Esophagus muscularis mucosa (tissue), 4 donors: ENCODE measurements around the gene NOL6. TPM values are rescaled to one million over a fixed set of nuclear protein-coding genes. Genes with fewer than 3 reads are reported as not detected.

Experiments used
- DNase-seq: peaks from one replicate; pipeline ENCODE4 v3.0.0-alpha.2; 2017; ENCODE audit errors: extremely low spot score
- H3K27ac ChIP-seq, 4 donors: fragments of 200-600 bp; sonication (generic); replicated peaks in 1 of 4; 1 replicate in 3 of 4; 2 replicates in 1 of 4; pipeline ENCODE4 v1.5.1; 2016 to 2019; ENCODE audit warnings: mild to moderate bottlenecking in 1 of 4
- H3K27me3 ChIP-seq, 4 donors: fragments of 200-600 bp; sonication (generic); one replicate each; pipeline versions ENCODE4 v1.5.1 to v1.6.0; 2016 to 2019
- H3K36me3 ChIP-seq, 4 donors: fragments of 200-600 bp; sonication (generic); one replicate each; pipeline ENCODE4 v1.5.1; 2016 to 2019
- H3K4me1 ChIP-seq, 4 donors: fragments of 200-600 bp; sonication (generic); one replicate each; pipeline ENCODE4 v1.5.1; 2016 to 2019
- H3K4me3 ChIP-seq, 4 donors: fragments of 200-600 bp; sonication (generic); 1 replicate in 2 of 4; 2 replicates in 2 of 4; pipeline ENCODE4 v1.5.1; 2016 to 2019; ENCODE audit warnings: mild to moderate bottlenecking in 4 of 4, moderate library complexity in 1 of 4
- H3K9me3 ChIP-seq, 4 donors: fragments of 200-600 bp; sonication (generic); 1 replicate in 3 of 4; 2 replicates in 1 of 4; pipeline ENCODE4 v1.5.1; 2016 to 2019
- EP300 ChIP-seq: sonication (generic); formaldehyde crosslinking; IDR thresholded peaks from one replicate; pipeline ENCODE4 v1.6.1; 2017; ENCODE audit warnings: antibody characterized with exemption
- POLR2A ChIP-seq: fragments of 450-650 bp; IDR thresholded peaks from one replicate; pipeline ENCODE4 v1.6.1; 2017; ENCODE audit warnings: antibody characterized with exemption, moderate library complexity, mild to moderate bottlenecking, low read depth
- POLR2AphosphoS5 ChIP-seq, 2 donors: sonication (generic); formaldehyde crosslinking; IDR thresholded peaks; one replicate each; pipeline ENCODE4 v1.6.1; 2017; ENCODE audit warnings: antibody characterized with exemption in 2 of 2
- WGBS: methylation state at CpG from one replicate; pipeline ENCODE4 v1.1.5; 2018; 5-methylcytosine and 5-hydroxymethylcytosine counted together
- intact Hi-C: fragments of 100-400 bp; cut with DNase I; formaldehyde crosslinking; loops from one replicate; pipeline ENCODE4 v1.15.1; 2023
- total RNA-seq, 4 donors: library from RNA; depleted of rRNA; stranded (reverse); fragments of >200 nt; gene quantifications; one replicate each; pipeline versions ENCODE4 v1.1.0 to v1.2.1, GENCODE V29; 2016
- TF ChIP-seq, protein P1 (sequence below), 3 experiments: fragments of 200-600 bp in 2 of 3; fragments of 450-650 bp in 1 of 3; sonication (generic) in 2 of 3; IDR thresholded peaks; one replicate each; pipeline ENCODE4 v1.5.1; 2017 to 2019; ENCODE audit warnings: antibody characterized with exemption in 3 of 3, mild to moderate bottlenecking in 2 of 3, moderate library complexity in 1 of 3

Gene NOL6
- total RNA-seq, 4 donors from 2014 or later, result 12.7 to 21.0 (median 16.5) TPM

DNA sequence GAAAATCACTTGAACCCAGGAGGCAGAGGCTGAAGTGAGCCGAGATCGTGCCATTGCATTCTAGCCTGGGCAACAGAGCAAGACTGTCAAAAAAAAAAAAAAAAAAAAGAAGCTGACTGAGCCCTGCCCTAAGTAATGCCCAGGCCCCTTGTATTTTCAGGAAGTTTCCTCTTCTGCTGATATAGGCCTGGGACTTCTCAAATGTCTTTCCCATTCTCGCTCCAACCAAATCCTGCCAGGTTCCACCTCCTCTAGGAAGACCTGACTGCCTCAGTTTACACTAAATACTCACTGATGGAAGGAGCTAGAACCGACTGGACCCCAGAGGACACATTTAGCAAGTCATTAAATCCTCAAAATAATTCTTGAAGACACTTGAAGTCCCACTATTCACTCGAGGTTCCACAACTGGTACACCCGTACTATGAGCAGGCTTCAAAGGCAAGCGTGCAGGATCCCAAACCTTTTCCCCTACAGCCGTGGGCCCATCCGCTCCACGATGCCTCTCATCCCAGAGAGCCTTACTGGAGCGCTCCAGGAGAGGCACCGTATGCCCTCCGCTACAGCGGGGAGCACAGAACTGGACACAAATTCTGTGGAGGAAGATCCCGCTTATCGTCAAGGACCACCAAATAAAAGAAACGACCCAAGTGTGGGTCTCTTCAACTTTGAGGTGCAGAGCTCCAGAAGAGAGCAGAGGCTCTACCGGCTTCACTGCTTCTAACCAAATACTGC, 676 bp downstream of the NOL6 start:
- 26% methylated on average over 8 of the region's 18 CpGs for WGBS
- peaks cover 16 to 29% (median 20%) of the 10 kb centered on the region in 4 donors for H3K4me1 ChIP-seq
- peak overlapping the region; percentile 69 to 82 (median 71) for H3K27ac ChIP-seq
- no peaks in the 10 kb centered on the region for H3K9me3 ChIP-seq
- DNase-seq, result no peak
- no peaks in the 10 kb centered on the region for H3K27me3 ChIP-seq
- intact Hi-C loops, result loop anchor here (10.0 kb wide), 1 partner anchor 188 kb away; no protein-coding TSS in a partner anchor
- TF ChIP-seq POLR2A, result no peak
- no peak for TF ChIP-seq POLR2AphosphoS5 (IDR thresholded peaks at IDR 0.05)
- H3K36me3 ChIP-seq, result peaks cover 35 to 45% (median 40%) of the 10 kb centered on the region in 4 donors
- peak overlapping the region; percentile 79 to 96 (median 93) for H3K4me3 ChIP-seq

DNA sequence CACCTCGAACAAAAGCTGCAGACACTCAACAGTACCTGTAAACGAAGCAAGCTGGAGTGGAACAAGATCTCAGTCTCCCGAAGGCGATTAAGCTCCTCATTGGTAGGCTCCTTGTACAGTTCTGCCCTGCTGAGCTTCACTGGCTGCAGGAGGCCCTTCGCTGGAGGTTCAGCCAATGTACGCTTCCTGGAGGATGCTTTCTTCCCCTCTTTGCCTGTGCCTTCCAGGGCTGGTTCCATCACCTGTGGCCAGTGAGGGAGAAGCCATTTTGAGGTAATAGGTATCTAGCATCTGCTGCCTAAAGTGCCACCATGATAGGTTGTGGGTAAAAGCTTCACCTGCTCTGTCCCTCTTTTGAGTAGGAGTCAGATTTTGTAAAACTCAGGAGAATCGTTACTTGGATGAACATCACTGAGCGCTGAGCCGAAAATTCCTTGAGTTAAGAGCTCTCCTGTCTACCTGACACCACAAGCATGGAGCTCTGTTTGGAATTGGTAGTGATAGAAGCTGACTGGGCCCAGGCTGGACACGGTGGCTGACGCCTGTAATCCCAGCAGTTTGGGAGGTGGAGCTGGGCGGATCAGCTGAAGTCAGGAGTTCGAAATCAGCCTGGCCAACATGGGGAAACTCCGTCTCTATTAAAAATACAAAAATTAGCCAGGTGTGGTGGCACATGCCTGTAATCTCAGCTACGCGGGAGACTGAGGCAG, 1.4 kb downstream of the NOL6 start:
- H3K27me3 ChIP-seq, result no peaks in the 10 kb centered on the region
- DNase-seq, result no peak
- H3K9me3 ChIP-seq, result no peaks in the 10 kb centered on the region
- peaks cover 42 to 52% (median 47%) of the 10 kb centered on the region in 4 donors for H3K36me3 ChIP-seq
- peaks cover 16 to 29% (median 20%) of the 10 kb centered on the region in 4 donors for H3K4me1 ChIP-seq
- no peak overlapping the region for H3K27ac ChIP-seq
- 85% methylated on average over 11 of the region's 16 CpGs for WGBS
- TF ChIP-seq POLR2A (no peak), POLR2AphosphoS5 (IDR thresholded peaks at IDR 0.05) (no peak), EP300 (no peak)
- TF ChIP-seq, protein P1, sequence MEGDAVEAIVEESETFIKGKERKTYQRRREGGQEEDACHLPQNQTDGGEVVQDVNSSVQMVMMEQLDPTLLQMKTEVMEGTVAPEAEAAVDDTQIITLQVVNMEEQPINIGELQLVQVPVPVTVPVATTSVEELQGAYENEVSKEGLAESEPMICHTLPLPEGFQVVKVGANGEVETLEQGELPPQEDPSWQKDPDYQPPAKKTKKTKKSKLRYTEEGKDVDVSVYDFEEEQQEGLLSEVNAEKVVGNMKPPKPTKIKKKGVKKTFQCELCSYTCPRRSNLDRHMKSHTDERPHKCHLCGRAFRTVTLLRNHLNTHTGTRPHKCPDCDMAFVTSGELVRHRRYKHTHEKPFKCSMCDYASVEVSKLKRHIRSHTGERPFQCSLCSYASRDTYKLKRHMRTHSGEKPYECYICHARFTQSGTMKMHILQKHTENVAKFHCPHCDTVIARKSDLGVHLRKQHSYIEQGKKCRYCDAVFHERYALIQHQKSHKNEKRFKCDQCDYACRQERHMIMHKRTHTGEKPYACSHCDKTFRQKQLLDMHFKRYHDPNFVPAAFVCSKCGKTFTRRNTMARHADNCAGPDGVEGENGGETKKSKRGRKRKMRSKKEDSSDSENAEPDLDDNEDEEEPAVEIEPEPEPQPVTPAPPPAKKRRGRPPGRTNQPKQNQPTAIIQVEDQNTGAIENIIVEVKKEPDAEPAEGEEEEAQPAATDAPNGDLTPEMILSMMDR (IDR thresholded peaks at IDR 0.05), result no peak
- intact Hi-C loops, result loop anchor here (10.0 kb wide), 1 partner anchor 188 kb away; no protein-coding TSS in a partner anchor
- peak overlapping the region; percentile 79 to 96 (median 93) for H3K4me3 ChIP-seq

DNA sequence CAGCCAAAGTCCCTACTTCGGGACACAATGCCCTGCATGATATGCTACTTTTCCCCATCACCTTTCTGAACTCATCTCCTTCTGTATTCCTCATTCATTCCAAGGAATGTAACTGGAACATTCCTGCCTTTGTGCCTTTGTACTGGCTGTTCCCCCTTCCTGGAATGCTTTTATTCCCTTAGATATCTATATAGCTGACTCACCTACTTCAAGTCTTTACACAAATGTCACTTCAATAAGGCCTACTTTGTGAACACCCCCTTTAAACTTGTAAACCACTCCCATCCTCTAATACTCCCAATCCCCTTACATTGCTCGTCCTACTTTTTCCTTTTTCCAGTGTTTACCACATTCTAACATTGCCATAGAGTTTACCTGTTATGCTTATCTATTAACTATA, 2.4 kb downstream of the NOL6 start:
- DNase-seq, result no peak
- 90% methylated on average over 2 of the region's 2 CpGs for WGBS
- Histone ChIP-seq H3K36me3 (peaks cover 52 to 62% (median 56%) of the 10 kb centered on the region in 4 donors), H3K27me3 (no peaks in the 10 kb centered on the region), H3K4me1 (peaks cover 16 to 29% (median 20%) of the 10 kb centered on the region in 4 donors), H3K9me3 (no peaks in the 10 kb centered on the region), H3K27ac (no peak overlapping the region), H3K4me3 (no peak overlapping the region)
- TF ChIP-seq EP300 (no peak), POLR2A (no peak), POLR2AphosphoS5 (IDR thresholded peaks at IDR 0.05) (no peak)
- TF ChIP-seq, protein P1 (IDR thresholded peaks at IDR 0.05), result no peak
- intact Hi-C loops, result loop anchor here (10.0 kb wide), 1 partner anchor 187 kb away; no protein-coding TSS in a partner anchor

DNA sequence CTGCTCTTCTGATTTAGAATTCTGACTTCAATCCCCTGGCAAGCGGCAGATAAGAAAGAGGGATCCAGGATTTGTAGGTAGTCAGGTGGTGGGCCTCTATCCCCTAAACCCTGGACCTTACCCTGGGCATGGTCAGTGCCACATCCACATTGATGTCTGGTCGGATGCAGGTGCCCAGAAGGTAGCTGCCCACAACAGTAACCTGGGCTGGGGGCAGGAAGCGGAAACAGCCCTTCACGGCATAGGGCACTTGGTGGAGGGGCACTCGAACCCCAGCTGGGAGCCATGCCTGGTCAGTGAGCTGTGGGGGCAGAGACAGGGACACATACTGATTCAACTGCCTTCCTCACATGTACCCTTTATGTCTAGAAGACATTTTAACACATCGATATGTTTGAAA, 3.8 kb downstream of the NOL6 start:
- no peak overlapping the region for H3K4me3 ChIP-seq
- peaks cover 66 to 76% (median 71%) of the 10 kb centered on the region in 4 donors for H3K36me3 ChIP-seq
- TF ChIP-seq, protein P1 (IDR thresholded peaks at IDR 0.05), result no peak
- TF ChIP-seq EP300 (no peak), POLR2A (no peak), POLR2AphosphoS5 (IDR thresholded peaks at IDR 0.05) (no peak)
- no peak for DNase-seq
- peaks cover 16 to 29% (median 20%) of the 10 kb centered on the region in 4 donors for H3K4me1 ChIP-seq
- H3K27me3 ChIP-seq, result no peaks in the 10 kb centered on the region
- H3K27ac ChIP-seq, result no peak overlapping the region
- no peaks in the 10 kb centered on the region for H3K9me3 ChIP-seq
- WGBS, result 100% methylated on average over 5 of the region's 6 CpGs
- intact Hi-C loops, result loop anchor here (5.0 to 10.0 kb wide), 2 partner anchors 63 to 185 kb away; no protein-coding TSS in a partner anchor
